Activated CD8-positive, alpha-beta memory T cell treated with anti-CD3 and anti-CD28 coated beads, Interleukin-2, amount 10 ng/mL, durations not matched to agents 7 days and 5 days (primary cell): ENCODE data around the gene SAE1. TPM values are rescaled to one million over a fixed set of nuclear protein-coding genes. Genes with fewer than 3 reads are reported as not detected.

Experiments used
- ATAC-seq: fragments of 150-1000 bp; cut with Tn5 transposase; one replicate; pipeline ENCODE4 v1.10.0; 2021; ENCODE audit warnings: moderate library complexity
- CTCF ChIA-PET: fragments of 350-600 bp; sonication (Branson Sonifier 250); formaldehyde crosslinking; loops from one replicate; lab custom pipeline; 2021; ENCODE audit warnings: antibody characterized with exemption; lab: Charles Lee
- DNase-seq: peaks from one replicate; pipeline ENCODE4 v3.0.0-alpha.2; 2020
- H3K27ac Mint-ChIP-seq: one replicate; pipeline ENCODE4 v1.8.0; 2021; ENCODE audit warnings: mild to moderate bottlenecking, mixed read lengths
- H3K27me3 Mint-ChIP-seq: one replicate; pipeline ENCODE4 v1.8.0; 2021; ENCODE audit warnings: mixed read lengths
- H3K36me3 Mint-ChIP-seq: one replicate; pipeline ENCODE4 v1.8.0; 2021; ENCODE audit warnings: mild to moderate bottlenecking, mixed read lengths
- H3K4me1 Mint-ChIP-seq: one replicate; pipeline ENCODE4 v1.8.0; 2021; ENCODE audit warnings: mixed read lengths
- H3K4me3 Mint-ChIP-seq: one replicate; pipeline ENCODE4 v1.8.0; 2021; ENCODE audit warnings: mild to moderate bottlenecking, moderate library complexity, mixed read lengths
- H3K9me3 Mint-ChIP-seq: one replicate; pipeline ENCODE4 v1.8.0; 2022; ENCODE audit warnings: low read depth, mixed read lengths
- total RNA-seq, 2 experiments: library from RNA; stranded (reverse); gene quantifications; one replicate each; pipeline ENCODE4 v1.2.3, GENCODE V29; 2021

Gene SAE1
- total RNA-seq, result 100 to 1,000 TPM; 153 to 171 TPM

DNA sequence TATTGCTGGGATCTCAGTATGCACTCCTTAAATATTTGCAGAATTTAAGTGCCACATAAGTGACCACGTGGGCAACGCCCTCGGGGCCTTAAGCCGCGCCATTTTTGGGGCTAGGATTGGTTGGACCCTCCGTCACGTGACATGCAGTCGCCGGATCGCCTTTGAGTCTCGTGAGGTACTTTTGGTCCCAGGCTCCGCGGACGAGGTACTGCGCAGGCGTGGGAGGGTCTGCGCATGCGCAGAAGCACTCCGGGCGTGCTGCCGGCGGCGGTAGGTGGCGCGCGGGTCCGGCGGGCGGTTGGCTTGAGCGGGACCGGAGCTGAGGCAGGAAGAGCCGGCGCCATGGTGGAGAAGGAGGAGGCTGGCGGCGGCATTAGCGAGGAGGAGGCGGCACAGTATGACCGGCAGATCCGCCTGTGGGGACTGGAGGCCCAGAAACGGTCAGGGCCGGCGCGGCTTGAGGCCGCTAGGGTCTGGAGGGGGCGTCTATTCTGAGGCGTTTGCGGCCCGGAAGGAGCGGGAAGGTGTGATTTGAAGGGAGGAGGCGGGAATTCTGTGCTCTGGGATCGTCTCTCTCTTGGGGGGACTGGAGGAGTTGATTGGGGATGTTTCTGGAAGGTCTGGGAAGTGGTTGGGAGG is at the start of gene SAE1:
Gene SAE1 (plus strand): TSS at position 247 of the 639 bp plus-strand sequence. CDS start 96 bp downstream, at position 343.
- Mint-ChIP-seq H3K4me1 (peaks cover 46% of the 10 kb centered on the region), H3K9me3 (peaks cover 3% of the 10 kb centered on the region), H3K36me3 (peaks cover 33% of the 10 kb centered on the region), H3K4me3 (peak within 1 kb of the TSS; percentile 96), H3K27ac (peak within 1 kb of the TSS; percentile 98), H3K27me3 (no peaks in the 10 kb centered on the region)
- ATAC-seq, result peak; percentile 90
- CTCF ChIA-PET, result interaction anchor here (0.6 to 5.0 kb wide), 26 partner anchors 10 to 1403 kb away, joined by 3 to 65 read pairs (median 4); partner anchors contain the start of genes CCDC9 and ZC3H4
- DNase-seq, result peak; percentile 95

DNA sequence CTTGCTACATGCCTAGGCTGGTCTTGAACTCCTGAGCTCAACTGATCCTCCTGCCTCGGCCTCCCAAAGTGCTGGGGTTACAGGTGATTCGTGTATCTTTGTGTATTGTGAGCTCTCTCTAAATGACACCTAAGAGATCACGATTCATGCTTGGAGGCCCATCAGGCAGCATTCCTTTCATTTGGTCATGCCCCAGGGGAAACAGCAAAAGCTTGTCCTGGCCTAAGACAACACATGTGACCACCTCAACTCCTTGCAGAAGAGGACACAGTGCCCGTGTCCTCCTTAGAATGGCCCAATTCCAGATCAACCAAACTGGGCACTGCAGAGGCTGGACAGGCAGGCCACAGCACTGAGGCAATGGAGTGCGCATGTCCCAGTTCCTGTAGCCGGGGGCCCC is 49.5 kb upstream of the SAE1 start:
- no peak for ATAC-seq
- Mint-ChIP-seq H3K9me3 (no peaks in the 10 kb centered on the region), H3K4me3 (no peak overlapping the region), H3K36me3 (peaks cover 56% of the 10 kb centered on the region), H3K27ac (peak overlapping the region; percentile 36), H3K27me3 (no peaks in the 10 kb centered on the region), H3K4me1 (no peaks in the 10 kb centered on the region)
- CTCF ChIA-PET, result interaction anchor here (0.8 to 4.1 kb wide), 10 partner anchors 11 to 163 kb away, joined by 3 to 56 read pairs (median 12); partner anchors contain the start of genes SAE1 and ZC3H4
- no peak for DNase-seq

DNA sequence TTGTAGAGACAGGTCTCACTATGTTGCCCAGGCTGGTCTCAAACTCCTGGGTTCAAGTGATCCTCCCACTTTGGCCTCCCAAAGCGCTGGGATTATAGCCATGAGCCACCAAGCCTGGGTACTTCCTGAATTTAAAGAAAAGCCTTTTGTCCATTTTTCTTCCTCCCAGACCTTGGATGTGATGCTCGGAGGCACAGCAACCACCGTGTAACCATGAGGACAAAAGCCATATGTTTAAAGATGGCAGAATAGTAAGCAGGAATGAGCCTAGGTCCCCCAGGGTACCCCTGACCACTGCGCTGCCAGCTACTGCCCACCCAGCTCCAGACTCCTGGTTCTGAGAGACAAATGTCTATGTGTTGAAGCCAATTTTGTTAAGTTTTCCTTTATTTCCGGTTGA is 48.1 kb upstream of the SAE1 start:
- H3K27me3 Mint-ChIP-seq, result no peaks in the 10 kb centered on the region
- no peak overlapping the region for H3K4me3 Mint-ChIP-seq
- CTCF ChIA-PET, result interaction anchor here (0.8 to 1.4 kb wide), 5 partner anchors 9 to 65 kb away, joined by 3 read pairs; no protein-coding TSS in a partner anchor
- no peaks in the 10 kb centered on the region for H3K9me3 Mint-ChIP-seq
- DNase-seq (no peak), ATAC-seq (no peak)
- no peak overlapping the region for H3K27ac Mint-ChIP-seq
- H3K4me1 Mint-ChIP-seq, result peaks cover 3% of the 10 kb centered on the region
- H3K36me3 Mint-ChIP-seq, result peaks cover 55% of the 10 kb centered on the region

DNA sequence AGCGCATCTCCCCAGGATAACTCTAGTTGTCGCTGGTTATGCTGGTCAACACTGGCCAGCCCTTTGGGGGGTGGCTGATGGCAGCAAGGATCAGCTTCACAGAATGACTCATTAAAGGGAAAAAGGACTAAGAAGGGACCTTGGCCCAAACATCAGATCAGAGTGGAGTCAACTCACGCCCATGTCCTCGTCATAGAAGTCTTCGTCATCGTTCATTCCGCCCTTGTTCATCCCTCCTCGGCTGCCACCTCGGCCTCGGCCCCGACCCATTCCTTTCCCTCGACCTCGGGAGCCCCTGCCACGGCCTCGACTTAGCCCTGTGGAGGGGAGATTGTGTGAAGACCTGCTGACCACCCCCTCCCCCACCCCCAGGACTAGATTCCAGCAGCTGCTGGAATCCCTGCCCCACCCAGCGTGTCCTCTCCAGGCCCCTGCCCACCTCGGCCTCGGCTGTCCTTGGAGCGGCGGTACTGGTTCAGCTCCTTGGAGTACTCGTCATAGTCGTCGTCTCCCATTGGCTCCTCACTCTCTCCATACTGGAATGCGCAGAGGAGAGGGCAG is 45.7 kb upstream of the SAE1 start:
- Mint-ChIP-seq H3K27me3 (no peaks in the 10 kb centered on the region), H3K4me1 (peaks cover 10% of the 10 kb centered on the region), H3K4me3 (no peak overlapping the region), H3K36me3 (peaks cover 61% of the 10 kb centered on the region), H3K27ac (no peak overlapping the region), H3K9me3 (no peaks in the 10 kb centered on the region)
- no peak for DNase-seq
- ATAC-seq, result no peak
- CTCF ChIA-PET, result no interaction called here

DNA sequence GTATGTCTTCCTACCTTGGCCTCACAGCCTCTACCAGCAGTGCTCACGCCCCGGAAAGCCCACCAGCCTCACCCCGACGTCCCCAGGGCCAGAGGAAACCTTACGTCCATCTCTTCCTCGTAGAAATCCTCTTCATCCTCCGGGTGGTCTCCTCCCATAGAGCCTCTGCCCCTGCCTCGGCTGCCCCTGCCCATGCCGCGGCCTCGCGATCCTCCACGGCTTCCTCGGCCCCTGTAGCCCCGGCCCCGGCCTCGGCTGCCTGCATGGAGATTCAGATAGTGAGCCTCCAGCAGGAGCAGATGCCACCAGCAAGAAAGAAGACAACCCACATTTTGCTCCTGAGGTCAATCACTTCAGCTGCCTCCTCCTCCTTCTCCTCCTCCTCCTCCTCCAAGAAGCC is 44.4 kb upstream of the SAE1 start:
- no peaks in the 10 kb centered on the region for H3K27me3 Mint-ChIP-seq
- peaks cover 22% of the 10 kb centered on the region for H3K4me1 Mint-ChIP-seq
- H3K4me3 Mint-ChIP-seq, result no peak overlapping the region
- no peak overlapping the region for H3K27ac Mint-ChIP-seq
- CTCF ChIA-PET, result no interaction called here
- no peak for ATAC-seq
- no peak for DNase-seq
- H3K9me3 Mint-ChIP-seq, result no peaks in the 10 kb centered on the region
- H3K36me3 Mint-ChIP-seq, result peaks cover 67% of the 10 kb centered on the region

DNA sequence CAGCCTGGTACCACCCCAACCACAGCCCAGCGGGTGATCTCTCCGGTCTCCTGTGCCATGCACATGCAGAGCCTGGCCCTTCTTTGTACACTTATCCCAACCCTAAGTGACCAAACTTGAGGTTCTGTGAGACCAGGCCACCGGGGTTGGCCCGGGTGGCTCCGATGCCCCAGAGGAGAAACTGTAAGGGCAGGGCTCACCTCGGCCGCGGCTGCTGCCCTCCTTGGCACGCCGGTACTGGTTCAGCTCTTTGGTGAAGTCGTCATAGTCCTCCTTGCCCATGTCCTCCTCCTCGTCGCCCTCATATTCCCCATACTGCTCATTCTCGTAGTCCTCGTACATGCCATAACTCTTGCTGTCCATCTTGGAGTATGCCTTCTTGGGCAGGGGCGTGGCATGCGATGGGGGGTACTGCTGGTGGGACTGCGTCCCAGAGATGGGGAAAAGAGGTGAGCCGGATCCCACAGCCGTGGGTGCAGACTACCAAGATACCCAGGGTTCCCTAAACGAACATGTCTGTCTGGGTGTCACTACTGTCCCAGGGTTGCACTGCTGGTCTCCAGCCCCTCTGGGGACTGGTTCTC is 40.8 kb upstream of the SAE1 start:
- peaks cover 51% of the 10 kb centered on the region for H3K4me1 Mint-ChIP-seq
- no peak for DNase-seq
- H3K27ac Mint-ChIP-seq, result no peak overlapping the region
- H3K4me3 Mint-ChIP-seq, result no peak overlapping the region
- H3K9me3 Mint-ChIP-seq, result no peaks in the 10 kb centered on the region
- CTCF ChIA-PET, result interaction anchor here (1.8 kb wide), 1 partner anchor 10 kb away, joined by 5 read pairs; no protein-coding TSS in a partner anchor
- peaks cover 65% of the 10 kb centered on the region for H3K36me3 Mint-ChIP-seq
- no peaks in the 10 kb centered on the region for H3K27me3 Mint-ChIP-seq
- no peak for ATAC-seq

DNA sequence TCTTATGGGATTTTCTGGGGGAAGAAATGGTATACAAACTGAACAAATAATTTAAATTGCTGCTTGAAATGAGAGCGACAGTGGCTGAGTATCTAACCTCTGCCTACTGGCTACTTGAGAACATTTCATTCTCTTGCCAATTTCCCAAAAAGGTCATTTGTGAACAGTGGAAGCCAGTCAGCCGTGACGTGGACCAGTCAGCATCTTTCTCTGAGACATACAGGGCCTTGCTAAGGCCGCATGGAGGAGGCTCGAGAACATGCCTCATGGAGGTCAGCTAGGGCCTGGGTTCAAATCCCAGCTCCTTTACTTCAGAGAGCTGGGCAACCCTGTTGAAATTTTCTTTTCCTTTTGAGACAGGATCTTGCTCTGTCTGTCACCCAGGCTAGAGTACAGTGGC is 37.4 kb upstream of the SAE1 start:
- H3K27ac Mint-ChIP-seq, result peak overlapping the region; percentile 90
- no peaks in the 10 kb centered on the region for H3K9me3 Mint-ChIP-seq
- no peak for ATAC-seq
- H3K27me3 Mint-ChIP-seq, result no peaks in the 10 kb centered on the region
- CTCF ChIA-PET, result interaction anchor here (0.6 to 4.1 kb wide), 10 partner anchors 9 to 80 kb away, joined by 3 to 36 read pairs (median 10); partner anchors contain the start of gene ZC3H4
- peak overlapping the region; percentile 81 for H3K4me3 Mint-ChIP-seq
- DNase-seq, result peak; percentile 55
- H3K36me3 Mint-ChIP-seq, result peaks cover 47% of the 10 kb centered on the region
- H3K4me1 Mint-ChIP-seq, result peaks cover 78% of the 10 kb centered on the region

DNA sequence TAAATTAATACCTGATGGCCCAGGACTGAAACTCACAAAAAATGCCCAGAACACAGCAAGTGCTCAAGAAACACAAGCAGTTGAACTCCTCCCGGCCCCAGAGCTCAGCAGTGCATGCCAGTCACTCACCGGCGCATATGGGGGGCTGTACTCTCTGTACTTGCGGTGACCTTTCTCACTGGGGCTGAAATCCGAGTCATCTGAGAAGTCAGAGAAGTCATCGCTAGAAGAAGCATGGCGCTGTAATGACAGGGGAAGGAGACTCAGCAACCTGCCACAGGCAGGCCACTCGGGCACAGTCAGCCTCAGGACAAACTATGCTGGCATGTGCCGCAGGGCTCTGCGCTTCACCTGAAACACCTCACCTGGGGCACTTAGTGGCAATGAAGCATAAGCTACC is 36.8 kb upstream of the SAE1 start:
- Mint-ChIP-seq H3K4me3 (peak overlapping the region; percentile 81), H3K27me3 (no peaks in the 10 kb centered on the region), H3K9me3 (no peaks in the 10 kb centered on the region), H3K4me1 (peaks cover 83% of the 10 kb centered on the region), H3K27ac (peak overlapping the region; percentile 90), H3K36me3 (peaks cover 47% of the 10 kb centered on the region)
- ATAC-seq (peak; percentile 74), DNase-seq (peak; percentile 87)
- CTCF ChIA-PET, result interaction anchor here (0.6 to 4.1 kb wide), 11 partner anchors 9 to 81 kb away, joined by 3 to 36 read pairs (median 8); partner anchors contain the start of genes SAE1 and ZC3H4

DNA sequence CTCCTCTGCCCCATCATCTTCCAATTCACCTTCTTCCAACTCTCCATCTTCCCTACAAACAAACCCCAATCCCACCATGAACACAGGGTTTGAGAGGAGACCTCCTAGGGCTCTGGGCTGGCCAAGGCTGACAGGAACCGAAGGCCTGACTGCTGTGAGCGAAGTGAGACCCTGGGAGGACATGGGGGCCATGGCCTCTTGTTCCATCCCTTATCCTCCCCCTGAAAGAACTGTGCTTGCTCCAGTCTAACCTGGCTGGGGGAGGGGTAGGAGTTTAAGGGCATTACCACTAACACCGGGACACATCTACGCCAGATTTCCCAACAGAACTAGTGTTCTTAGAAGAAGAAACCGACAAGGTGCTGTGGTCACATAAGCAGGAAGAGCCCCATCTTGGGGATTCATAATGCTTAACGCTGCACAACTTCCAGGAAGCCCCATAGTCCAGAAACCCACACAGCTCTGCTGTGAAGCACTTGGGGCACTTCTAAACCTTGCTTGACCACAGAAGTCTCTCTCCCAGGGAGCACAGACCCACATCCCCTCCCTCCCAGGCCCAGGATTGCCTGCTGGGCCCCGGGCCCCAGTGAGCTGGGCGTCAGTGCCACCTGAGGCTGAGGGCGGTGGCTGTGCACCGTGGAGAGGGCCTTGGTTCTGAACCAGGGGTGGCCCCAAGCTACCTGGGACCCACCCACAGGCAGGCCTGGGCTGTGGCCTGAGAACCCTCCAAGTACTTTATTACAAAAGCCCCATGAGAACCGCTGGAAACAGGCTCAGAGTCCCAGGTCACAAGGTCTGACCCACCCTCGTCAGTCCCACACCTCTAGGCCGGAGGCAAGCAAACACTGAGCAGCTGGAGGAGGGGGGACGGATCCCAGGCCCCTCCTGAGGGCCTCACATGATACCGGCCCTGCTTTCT is 35.8 kb upstream of the SAE1 start:
- Mint-ChIP-seq H3K9me3 (no peaks in the 10 kb centered on the region), H3K4me1 (peaks cover 81% of the 10 kb centered on the region), H3K27me3 (no peaks in the 10 kb centered on the region), H3K27ac (peak overlapping the region; percentile 90), H3K36me3 (peaks cover 43% of the 10 kb centered on the region), H3K4me3 (peak overlapping the region; percentile 81)
- CTCF ChIA-PET, result interaction anchor here (0.6 to 4.1 kb wide), 12 partner anchors 12 to 150 kb away, joined by 3 to 36 read pairs (median 6); partner anchors contain the start of genes SAE1 and ZC3H4
- ATAC-seq (peak; percentile 72), DNase-seq (peak; percentile 84)

DNA sequence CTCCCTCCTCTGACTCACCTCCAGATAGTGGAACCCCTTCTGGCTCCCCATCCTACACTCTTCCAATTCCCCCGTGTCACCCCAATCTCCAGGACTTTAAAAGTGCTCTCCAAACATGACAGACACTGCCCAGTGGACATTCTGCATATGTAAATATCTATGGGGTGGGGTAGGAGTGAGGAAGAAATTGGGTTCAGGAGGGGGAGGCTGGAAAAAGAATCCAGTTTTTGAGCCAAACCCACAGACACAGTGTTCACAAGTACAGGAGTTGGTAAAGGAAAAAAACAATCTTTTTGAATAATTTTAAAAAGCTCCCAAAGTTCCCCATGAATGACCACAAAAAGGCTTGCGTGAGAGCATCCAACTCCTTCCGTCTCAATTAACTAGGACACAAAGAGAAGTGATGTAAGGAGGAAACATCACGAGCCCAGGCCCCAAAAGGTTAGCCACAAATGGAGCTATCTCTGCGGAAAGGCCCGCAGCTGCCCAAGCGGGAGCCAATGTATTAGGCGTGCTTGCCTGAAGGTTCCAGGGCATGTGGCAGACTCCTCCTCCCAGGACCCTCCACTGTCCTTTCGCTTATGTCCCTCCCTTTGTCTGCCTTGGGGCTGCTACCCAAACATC is 35.0 kb upstream of the SAE1 start:
- peak overlapping the region; percentile 90 for H3K27ac Mint-ChIP-seq
- ATAC-seq (no peak), DNase-seq (no peak)
- CTCF ChIA-PET, result interaction anchor here (0.6 to 4.1 kb wide), 12 partner anchors 11 to 149 kb away, joined by 3 to 36 read pairs (median 5); partner anchors contain the start of genes SAE1 and ZC3H4
- no peaks in the 10 kb centered on the region for H3K27me3 Mint-ChIP-seq
- H3K9me3 Mint-ChIP-seq, result no peaks in the 10 kb centered on the region
- H3K36me3 Mint-ChIP-seq, result peaks cover 39% of the 10 kb centered on the region
- peaks cover 77% of the 10 kb centered on the region for H3K4me1 Mint-ChIP-seq
- peak overlapping the region; percentile 81 for H3K4me3 Mint-ChIP-seq

DNA sequence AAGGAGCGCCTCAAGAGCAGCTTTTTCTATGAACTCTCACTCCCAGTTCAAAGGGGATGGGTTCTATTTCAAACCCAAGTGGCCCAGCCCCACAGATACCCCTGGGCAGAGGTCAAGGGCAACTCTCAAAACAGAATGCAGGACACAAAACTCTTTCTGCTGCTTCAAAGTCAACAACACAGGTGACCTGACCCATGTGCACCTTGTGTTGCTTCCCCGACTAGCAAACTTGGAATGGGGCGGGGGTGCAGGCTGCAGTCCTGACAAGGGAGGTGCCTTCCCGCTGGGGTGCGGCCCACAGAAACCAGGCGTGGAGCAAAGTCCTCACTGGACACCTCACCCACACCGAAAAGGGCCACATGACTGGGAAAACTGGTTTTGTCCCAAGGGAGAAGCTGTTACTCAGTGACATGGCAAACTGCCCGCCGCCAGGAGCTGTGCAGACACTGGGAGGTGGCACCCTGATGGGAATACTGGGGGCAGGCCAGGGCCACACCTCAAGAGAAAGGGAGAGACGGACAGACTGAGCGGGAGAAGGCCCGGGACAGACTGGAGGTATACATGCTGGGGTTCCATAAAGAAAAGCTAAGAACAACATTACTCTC is 34.4 kb upstream of the SAE1 start:
- Mint-ChIP-seq H3K4me3 (no peak overlapping the region), H3K9me3 (no peaks in the 10 kb centered on the region), H3K36me3 (peaks cover 34% of the 10 kb centered on the region), H3K27me3 (no peaks in the 10 kb centered on the region), H3K27ac (peak overlapping the region; percentile 90), H3K4me1 (peaks cover 71% of the 10 kb centered on the region)
- CTCF ChIA-PET, result interaction anchor here (0.6 to 4.1 kb wide), 7 partner anchors 11 to 84 kb away, joined by 3 to 36 read pairs (median 3); no protein-coding TSS in a partner anchor
- no peak for DNase-seq
- no peak for ATAC-seq

DNA sequence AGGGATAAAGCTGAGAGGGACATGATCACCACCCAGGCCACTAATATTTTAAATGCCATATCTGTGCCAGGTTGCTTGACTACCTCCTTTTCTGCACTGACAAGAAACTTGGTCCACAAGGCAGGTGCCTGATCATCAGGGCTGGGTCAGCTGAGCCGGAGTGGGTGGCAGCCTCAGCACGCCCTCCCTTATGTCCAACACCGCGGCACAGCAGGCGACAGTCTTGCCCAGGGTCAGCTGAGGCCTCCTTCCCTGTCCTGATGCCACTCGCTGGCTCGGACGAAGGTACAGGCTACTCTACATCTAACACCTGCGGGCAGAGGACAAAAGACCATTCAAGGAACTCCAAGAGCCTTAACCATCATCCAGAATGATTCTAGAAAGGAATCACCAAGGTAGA is 33.9 kb upstream of the SAE1 start:
- Mint-ChIP-seq H3K36me3 (peaks cover 33% of the 10 kb centered on the region), H3K27me3 (no peaks in the 10 kb centered on the region), H3K4me3 (no peak overlapping the region), H3K4me1 (peaks cover 69% of the 10 kb centered on the region), H3K9me3 (no peaks in the 10 kb centered on the region), H3K27ac (peak overlapping the region; percentile 90)
- ATAC-seq (no peak), DNase-seq (no peak)
- CTCF ChIA-PET, result interaction anchor here (1.2 to 4.1 kb wide), 3 partner anchors 10 to 29 kb away, joined by 3 to 36 read pairs (median 5); no protein-coding TSS in a partner anchor
